ENCODE measurements around the gene HECW1. TPM values are rescaled to one million over a fixed set of nuclear protein-coding genes. Genes with fewer than 3 reads are reported as not detected.

HECW1 gene
- total RNA-seq, 3 donors from 2014 or later, result 0.48 to 1.9 (median 0.66) TPM

DNA sequence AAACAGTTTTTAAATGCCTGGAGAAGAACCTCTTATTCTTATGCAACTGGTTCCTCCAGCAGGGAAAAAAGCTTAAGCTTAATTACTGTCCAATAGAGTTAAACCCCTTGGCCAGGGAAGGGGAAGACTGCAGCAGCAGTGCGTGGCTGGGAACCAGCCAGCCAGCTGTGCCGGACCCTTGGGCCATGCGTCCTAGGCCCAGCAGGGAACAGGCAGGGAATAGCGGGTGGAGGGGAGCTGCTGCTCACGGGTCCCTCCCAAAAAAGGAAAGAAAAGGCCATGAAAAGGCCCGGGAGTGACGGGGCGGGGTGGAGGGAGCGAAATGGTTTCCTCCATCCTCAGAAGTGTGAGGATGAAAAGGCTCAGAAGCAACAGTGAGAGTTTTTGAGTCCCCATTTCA lies 35.2 kb upstream of the HECW1 start:
- peaks cover 0 to 4% of the 10 kb centered on the region in 2 donors for H3K27me3 ChIP-seq
- TF ChIP-seq POLR2A (IDR thresholded peaks at IDR 0.05) (no peak), POLR2AphosphoS5 (IDR thresholded peaks at IDR 0.05) (no peak)
- TF ChIP-seq, protein P1, sequence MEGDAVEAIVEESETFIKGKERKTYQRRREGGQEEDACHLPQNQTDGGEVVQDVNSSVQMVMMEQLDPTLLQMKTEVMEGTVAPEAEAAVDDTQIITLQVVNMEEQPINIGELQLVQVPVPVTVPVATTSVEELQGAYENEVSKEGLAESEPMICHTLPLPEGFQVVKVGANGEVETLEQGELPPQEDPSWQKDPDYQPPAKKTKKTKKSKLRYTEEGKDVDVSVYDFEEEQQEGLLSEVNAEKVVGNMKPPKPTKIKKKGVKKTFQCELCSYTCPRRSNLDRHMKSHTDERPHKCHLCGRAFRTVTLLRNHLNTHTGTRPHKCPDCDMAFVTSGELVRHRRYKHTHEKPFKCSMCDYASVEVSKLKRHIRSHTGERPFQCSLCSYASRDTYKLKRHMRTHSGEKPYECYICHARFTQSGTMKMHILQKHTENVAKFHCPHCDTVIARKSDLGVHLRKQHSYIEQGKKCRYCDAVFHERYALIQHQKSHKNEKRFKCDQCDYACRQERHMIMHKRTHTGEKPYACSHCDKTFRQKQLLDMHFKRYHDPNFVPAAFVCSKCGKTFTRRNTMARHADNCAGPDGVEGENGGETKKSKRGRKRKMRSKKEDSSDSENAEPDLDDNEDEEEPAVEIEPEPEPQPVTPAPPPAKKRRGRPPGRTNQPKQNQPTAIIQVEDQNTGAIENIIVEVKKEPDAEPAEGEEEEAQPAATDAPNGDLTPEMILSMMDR (IDR thresholded peaks at IDR 0.05), result no peak
- no peak for DNase-seq (ENCODE audit: low spot score in 2 of 2)
- no peaks in the 10 kb centered on the region for H3K9me3 ChIP-seq
- H3K36me3 ChIP-seq, result no peaks in the 10 kb centered on the region
- H3K27ac ChIP-seq, result no peak overlapping the region
- no peaks in the 10 kb centered on the region for H3K4me1 ChIP-seq
- intact Hi-C loops (cut with DNase I; ENCODE audit: low total_unique reads), result no loop called here
- H3K4me3 ChIP-seq, result no peak overlapping the region

DNA sequence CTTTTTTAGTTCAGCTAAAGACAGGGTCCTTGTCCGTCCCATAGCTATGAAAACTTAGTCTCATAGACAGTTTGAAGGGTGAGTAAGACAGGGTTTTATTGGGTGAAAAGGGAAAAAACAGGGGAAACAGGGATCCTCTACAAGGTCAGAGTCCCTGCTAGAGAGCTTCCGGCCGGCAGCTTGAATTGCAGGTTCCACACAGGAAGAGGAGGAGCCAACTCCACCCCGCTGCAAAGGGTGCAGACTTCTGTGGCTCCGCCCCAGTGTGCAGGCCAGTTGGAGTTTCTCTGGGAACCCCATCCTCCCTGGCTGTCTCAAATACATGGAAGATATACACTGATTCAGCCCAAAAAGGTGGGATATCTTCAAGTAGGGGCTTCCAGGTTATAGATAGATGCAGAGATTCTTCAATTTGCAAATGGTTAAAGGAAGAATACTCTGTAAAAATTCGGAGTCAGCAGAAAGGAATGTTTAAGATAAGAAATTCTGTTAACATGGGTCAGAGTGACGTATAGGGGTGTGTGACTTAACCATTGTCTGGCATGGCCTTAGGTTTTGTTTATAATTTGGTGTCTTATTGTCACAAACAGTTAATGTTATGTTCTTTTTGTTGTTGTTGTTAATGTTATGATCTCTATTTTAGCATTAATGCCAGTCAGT lies 34.6 kb upstream of the HECW1 start:
- no peaks in the 10 kb centered on the region for H3K4me1 ChIP-seq
- H3K27me3 ChIP-seq, result peaks cover 0 to 4% of the 10 kb centered on the region in 2 donors
- H3K9me3 ChIP-seq, result no peaks in the 10 kb centered on the region
- no peak overlapping the region for H3K27ac ChIP-seq
- TF ChIP-seq POLR2AphosphoS5 (IDR thresholded peaks at IDR 0.05) (no peak), POLR2A (IDR thresholded peaks at IDR 0.05) (no peak)
- TF ChIP-seq, protein P1 (IDR thresholded peaks at IDR 0.05), result no peak
- intact Hi-C loops (cut with DNase I; ENCODE audit: low total_unique reads), result no loop called here
- H3K36me3 ChIP-seq, result no peaks in the 10 kb centered on the region
- DNase-seq (ENCODE audit: low spot score in 2 of 2), result no peak
- no peak overlapping the region for H3K4me3 ChIP-seq

DNA sequence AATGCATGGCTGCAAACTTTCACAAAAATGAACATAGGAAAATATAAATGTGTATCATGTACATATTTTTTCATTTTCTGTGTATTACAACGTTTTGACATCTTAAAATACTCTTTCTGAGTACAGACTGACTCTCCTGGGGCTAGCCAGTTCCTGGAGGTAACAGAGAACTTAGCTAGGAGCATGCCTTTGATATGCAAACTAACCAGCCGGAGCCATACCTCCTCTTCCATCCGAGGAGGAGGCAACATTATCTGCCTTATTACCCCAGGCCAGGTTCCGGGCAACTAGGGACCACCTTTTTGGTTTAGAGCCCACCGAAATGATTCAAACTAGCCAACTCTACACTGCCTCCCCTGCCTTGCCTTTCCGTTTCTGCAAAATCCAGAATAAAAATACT lies 33.7 kb upstream of the HECW1 start:
- intact Hi-C loops (cut with DNase I; ENCODE audit: low total_unique reads), result no loop called here
- TF ChIP-seq POLR2A (IDR thresholded peaks at IDR 0.05), result no peak
- TF ChIP-seq POLR2AphosphoS5 (IDR thresholded peaks at IDR 0.05), result no peak
- TF ChIP-seq, protein P1 (IDR thresholded peaks at IDR 0.05), result no peak
- H3K4me3 ChIP-seq, result no peak overlapping the region
- peaks cover 0 to 4% of the 10 kb centered on the region in 2 donors for H3K27me3 ChIP-seq
- H3K27ac ChIP-seq, result no peak overlapping the region
- no peaks in the 10 kb centered on the region for H3K9me3 ChIP-seq
- no peaks in the 10 kb centered on the region for H3K4me1 ChIP-seq
- no peaks in the 10 kb centered on the region for H3K36me3 ChIP-seq
- no peak for DNase-seq (ENCODE audit: low spot score in 2 of 2)

DNA sequence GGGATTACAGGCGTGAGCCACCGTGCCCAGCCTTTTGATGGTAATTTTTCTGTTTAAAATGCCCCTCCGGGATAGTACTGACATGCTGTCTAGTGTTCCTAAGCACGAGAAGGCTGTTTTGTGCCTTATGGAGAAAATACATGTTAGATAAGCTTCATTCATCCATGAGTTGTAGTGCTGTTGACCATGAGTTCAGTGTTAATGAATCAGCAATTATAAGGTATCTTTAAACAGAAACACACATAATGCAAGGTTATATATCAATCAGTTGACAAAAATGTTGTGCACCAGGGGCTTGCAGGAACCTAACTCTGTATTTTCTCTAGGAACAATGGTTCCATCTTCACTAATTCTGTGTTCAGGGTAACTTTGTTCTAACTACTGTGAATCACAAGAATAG lies 30.8 kb upstream of the HECW1 start:
- no peak overlapping the region for H3K27ac ChIP-seq
- no peaks in the 10 kb centered on the region for H3K36me3 ChIP-seq
- no peaks in the 10 kb centered on the region for H3K9me3 ChIP-seq
- intact Hi-C loops (cut with DNase I; ENCODE audit: low total_unique reads), result no loop called here
- DNase-seq (ENCODE audit: low spot score in 2 of 2), result no peak
- H3K27me3 ChIP-seq, result peaks cover 0 to 4% of the 10 kb centered on the region in 2 donors
- H3K4me3 ChIP-seq, result no peak overlapping the region
- H3K4me1 ChIP-seq, result no peaks in the 10 kb centered on the region
- TF ChIP-seq POLR2A (IDR thresholded peaks at IDR 0.05), result no peak
- TF ChIP-seq, protein P1 (IDR thresholded peaks at IDR 0.05), result no peak
- TF ChIP-seq POLR2AphosphoS5 (IDR thresholded peaks at IDR 0.05), result no peak

DNA sequence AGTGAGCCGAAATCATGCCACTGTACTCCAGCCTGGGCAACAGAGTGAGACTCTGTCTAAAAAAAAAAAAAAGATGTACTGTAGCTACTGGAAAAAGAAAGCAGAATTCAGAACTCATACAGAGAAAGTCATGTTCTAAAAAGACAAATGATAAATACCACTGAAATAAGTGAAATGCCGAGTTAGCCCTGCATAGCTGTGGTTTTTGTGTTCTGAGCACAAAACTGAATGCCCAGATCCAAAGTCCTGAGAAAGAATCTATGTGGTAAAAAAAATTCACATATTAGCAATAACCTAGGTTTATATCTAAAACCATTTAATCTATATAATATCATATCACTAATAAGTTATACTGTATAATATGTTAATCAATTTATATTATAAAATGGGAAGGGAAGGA lies 29.3 kb upstream of the HECW1 start:
- H3K27me3 ChIP-seq, result peaks cover 0 to 4% of the 10 kb centered on the region in 2 donors
- H3K9me3 ChIP-seq, result peaks cover 0 to 1% of the 10 kb centered on the region in 2 donors
- DNase-seq (ENCODE audit: low spot score in 2 of 2), result no peak
- intact Hi-C loops (cut with DNase I; ENCODE audit: low total_unique reads), result no loop called here
- no peaks in the 10 kb centered on the region for H3K36me3 ChIP-seq
- H3K4me3 ChIP-seq, result no peak overlapping the region
- no peaks in the 10 kb centered on the region for H3K4me1 ChIP-seq
- TF ChIP-seq POLR2A (IDR thresholded peaks at IDR 0.05), result no peak
- TF ChIP-seq, protein P1 (IDR thresholded peaks at IDR 0.05), result no peak
- no peak for TF ChIP-seq POLR2AphosphoS5 (IDR thresholded peaks at IDR 0.05)
- H3K27ac ChIP-seq, result no peak overlapping the region

All from breast epithelium (tissue), 4 donors.